ENCODE results near the gene CD164.

GRCh38 chr6:109373331-109373730 lies 8.9 kb downstream of the CD164 start:
- no peak for TF ChIP-seq POLR2A (IDR thresholded peaks at IDR 0.05)
- TF ChIP-seq CTCF (IDR thresholded peaks at IDR 0.05) = no peak

Data from gastroesophageal sphincter (tissue), 3 donors.